Nephron progenitor cell (in vitro differentiated cells): Measurements from ENCODE around the gene INKA2.

ENCODE experiments used
- DNase-seq: peaks from one replicate; pipeline ENCODE4 v3.0.0; 2021
- H3K27ac Mint-ChIP-seq: 2 replicates; pipeline ENCODE4 v1.8.0; 2021; ENCODE audit warnings: mild to moderate bottlenecking, moderate library complexity, mixed read lengths
- H3K27me3 Mint-ChIP-seq: 2 replicates; pipeline ENCODE4 v1.8.0; 2021; ENCODE audit warnings: mild to moderate bottlenecking, low read depth, mixed read lengths; ENCODE audit not compliant: poor library complexity
- H3K36me3 Mint-ChIP-seq: 2 replicates; pipeline ENCODE4 v1.8.0; 2021; ENCODE audit warnings: low read depth, mixed read lengths
- H3K4me1 Mint-ChIP-seq: 2 replicates; pipeline ENCODE4 v1.8.0; 2021; ENCODE audit warnings: mixed read lengths
- H3K4me3 Mint-ChIP-seq: 2 replicates; pipeline ENCODE4 v1.8.0; 2021; ENCODE audit warnings: mild to moderate bottlenecking, moderate library complexity, mixed read lengths
- H3K9me3 Mint-ChIP-seq: 2 replicates; pipeline ENCODE4 v1.8.0; 2021; ENCODE audit warnings: mild to moderate bottlenecking, moderate library complexity, mixed read lengths
- CTCF ChIP-seq: fragments of 200-600 bp; sonication (generic); IDR thresholded peaks from 2 replicates; pipeline ENCODE4 v1.5.0; 2021; ENCODE audit warnings: antibody characterized with exemption

INKA2 gene

DNA sequence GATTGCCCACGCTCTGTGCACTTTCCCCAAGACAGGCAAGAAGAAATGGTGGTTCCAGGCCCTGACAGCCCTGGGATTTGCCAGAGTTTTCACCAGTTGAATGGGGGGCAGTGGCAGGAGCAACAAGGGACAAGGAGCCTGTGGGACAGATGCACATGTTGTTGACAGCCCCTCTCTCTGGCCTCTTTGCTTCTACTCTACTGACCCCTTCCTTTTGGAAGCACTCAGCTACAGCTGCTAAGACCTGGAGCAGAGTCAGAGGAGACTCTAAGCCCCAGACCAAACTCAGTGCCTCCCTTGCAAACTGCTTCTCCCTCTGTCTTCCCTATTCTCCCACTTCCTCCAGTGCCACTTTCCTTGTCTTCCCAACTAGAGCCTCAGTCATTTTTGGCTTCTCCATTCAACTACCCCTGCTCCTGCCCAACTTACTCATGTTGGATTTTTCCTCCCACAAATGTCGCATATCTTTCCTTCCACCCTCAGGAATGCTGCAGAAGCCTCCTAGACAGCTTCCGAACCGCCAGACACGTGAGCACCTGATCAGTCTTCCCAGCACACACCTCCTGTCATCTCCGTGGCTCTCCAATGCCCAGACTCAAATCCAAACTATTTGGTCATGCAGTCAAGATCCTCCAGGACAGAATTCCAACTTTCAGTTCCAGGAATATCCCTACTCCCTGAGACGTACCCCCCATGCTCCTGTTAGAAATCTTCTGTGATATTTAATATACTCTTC, 9.1 kb downstream of the INKA2 start:
- TF ChIP-seq CTCF: no peak
- Mint-ChIP-seq H3K36me3 (peaks cover 5% of the 10 kb centered on the region), H3K4me3 (peak overlapping the region; percentile 37), H3K27ac (peak overlapping the region; percentile 80), H3K27me3 (peaks cover 2% of the 10 kb centered on the region), H3K9me3 (no peaks in the 10 kb centered on the region), H3K4me1 (peaks cover 59% of the 10 kb centered on the region)
- DNase-seq: no peak

GRCh38 chr1:111729271-111729921, 9.8 kb downstream of the INKA2 start:
- H3K9me3 Mint-ChIP-seq: no peaks in the 10 kb centered on the region
- H3K27ac Mint-ChIP-seq: peak overlapping the region; percentile 80
- DNase-seq: peak; percentile 68
- H3K27me3 Mint-ChIP-seq: peaks cover 2% of the 10 kb centered on the region
- H3K4me1 Mint-ChIP-seq: peaks cover 66% of the 10 kb centered on the region
- peaks cover 5% of the 10 kb centered on the region for H3K36me3 Mint-ChIP-seq
- no peak for TF ChIP-seq CTCF
- peak overlapping the region; percentile 37 for H3K4me3 Mint-ChIP-seq

DNA sequence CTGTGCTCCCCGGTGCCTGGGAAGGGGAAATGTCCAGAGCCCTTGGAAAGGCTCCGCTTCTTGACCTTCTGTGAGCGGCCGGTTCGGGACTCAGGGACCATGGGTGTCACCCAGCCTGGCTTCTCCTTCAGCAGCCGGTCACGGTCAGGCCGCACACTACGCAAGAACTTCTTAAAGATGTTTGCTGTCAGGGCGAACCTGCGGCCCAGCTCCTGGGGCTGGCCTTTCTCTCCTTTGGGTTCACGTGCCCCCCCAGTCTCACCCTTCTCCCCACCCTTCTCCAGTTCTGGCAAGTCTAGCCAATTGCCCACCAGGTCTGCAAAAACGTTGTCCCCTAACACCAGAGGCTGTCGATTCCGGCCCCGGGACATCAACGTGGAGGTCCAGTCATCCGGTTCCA, 12.1 kb downstream of the INKA2 start:
- Mint-ChIP-seq H3K27me3 (peaks cover 3% of the 10 kb centered on the region), H3K4me3 (peak overlapping the region; percentile 33), H3K9me3 (no peaks in the 10 kb centered on the region), H3K36me3 (peaks cover 5% of the 10 kb centered on the region), H3K27ac (no peak overlapping the region), H3K4me1 (peaks cover 71% of the 10 kb centered on the region)
- TF ChIP-seq CTCF: no peak
- no peak for DNase-seq

DNA sequence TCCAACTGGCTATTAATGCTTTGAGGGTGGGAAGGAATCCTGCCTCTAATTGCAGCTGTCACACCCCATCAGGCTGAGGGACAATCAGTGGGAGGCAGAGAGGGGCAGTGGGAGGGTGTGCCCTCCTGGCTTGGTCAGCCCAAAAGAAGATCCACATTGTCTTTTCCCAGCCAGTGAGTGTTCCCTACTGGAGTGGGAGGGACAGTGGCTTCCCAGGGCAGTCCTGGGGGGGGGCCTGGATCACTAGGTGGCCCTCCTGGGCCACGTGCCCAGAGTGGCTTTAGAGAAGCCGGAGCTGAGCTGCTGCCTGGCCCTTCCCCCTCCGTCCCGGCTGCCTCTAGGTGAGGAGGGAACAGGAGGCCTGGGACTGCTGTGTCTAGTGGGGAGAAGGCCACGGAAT, 14.0 kb downstream of the INKA2 start:
- Mint-ChIP-seq H3K9me3 (no peaks in the 10 kb centered on the region), H3K4me3 (peak overlapping the region; percentile 45), H3K36me3 (peaks cover 5% of the 10 kb centered on the region), H3K27me3 (peaks cover 7% of the 10 kb centered on the region), H3K27ac (peak overlapping the region; percentile 21), H3K4me1 (peaks cover 79% of the 10 kb centered on the region)
- DNase-seq: peak; percentile 47
- TF ChIP-seq CTCF: no peak

DNA sequence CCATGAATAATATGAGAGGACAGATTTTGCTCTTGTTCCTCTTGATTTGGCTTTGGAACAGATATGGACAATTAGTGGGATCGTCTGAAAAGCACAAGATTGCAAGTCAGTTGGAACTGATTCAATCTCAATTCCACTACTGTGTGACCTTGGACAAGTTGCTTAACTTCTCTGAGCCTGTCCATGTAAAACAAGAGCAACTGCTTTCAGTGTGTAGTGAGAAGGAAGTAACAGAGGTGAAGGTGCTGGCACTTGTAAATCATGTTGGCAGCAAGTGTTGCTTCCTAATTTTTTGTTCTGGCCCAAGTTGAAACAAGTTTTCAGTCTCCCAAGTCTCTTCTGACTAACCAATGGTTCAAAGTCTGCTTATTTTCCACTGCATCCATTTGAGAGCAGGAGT, 15.3 kb downstream of the INKA2 start:
- peaks cover 7% of the 10 kb centered on the region for H3K27me3 Mint-ChIP-seq
- H3K4me3 Mint-ChIP-seq: no peak overlapping the region
- H3K4me1 Mint-ChIP-seq: peaks cover 66% of the 10 kb centered on the region
- DNase-seq: no peak
- peaks cover 5% of the 10 kb centered on the region for H3K36me3 Mint-ChIP-seq
- peak overlapping the region; percentile 84 for H3K27ac Mint-ChIP-seq
- H3K9me3 Mint-ChIP-seq: no peaks in the 10 kb centered on the region
- no peak for TF ChIP-seq CTCF
